ENCODE results near the gene MGMT. TPM values are rescaled to one million over a fixed set of nuclear protein-coding genes. Genes with fewer than 3 reads are reported as not detected.

MGMT gene
- total RNA-seq, 2 donors from 2014 or later, result 28.6 to 33.7 TPM

- H3K27me3 ChIP-seq (ENCODE audit: control insufficient read depth, insufficient read depth, low read length, poor library complexity, severe bottlenecking), result no peaks in the 10 kb centered on the region
Measured at GRCh38 chr10:129589546-129589945, 122.5 kb downstream of the MGMT start.

GRCh38 chr10:129593953-129594352 is 126.9 kb downstream of the MGMT start:
- Mint-ChIP-seq H3K27ac (peak overlapping the region; percentile 81), H3K4me1 (peaks cover 7% of the 10 kb centered on the region), H3K36me3 (ENCODE audit: low read depth) (peaks cover 31% of the 10 kb centered on the region), H3K9me3 (peaks cover 5% of the 10 kb centered on the region), H3K4me3 (no peak overlapping the region), H3K27me3 (ENCODE audit: insufficient read depth) (no peaks in the 10 kb centered on the region)
- no peak for TF ChIP-seq CTCF (conservative IDR thresholded peaks at IDR 0.05)
- Histone ChIP-seq H3K27me3 (ENCODE audit: control insufficient read depth, insufficient read depth, low read length, poor library complexity, severe bottlenecking) (no peaks in the 10 kb centered on the region), H3K4me3 (ENCODE audit: low read length) (no peak overlapping the region), H3K27ac (ENCODE audit: low read depth, low read length) (no peak overlapping the region), H3K9me3 (ENCODE audit: control insufficient read depth, low read length) (no peaks in the 10 kb centered on the region), H3K4me1 (ENCODE audit: control insufficient read depth, insufficient read depth, low read length) (no peaks in the 10 kb centered on the region), H3K9ac (ENCODE audit: extremely low read depth, low read length, poor library complexity, severe bottlenecking) (no peak overlapping the region), H3K36me3 (ENCODE audit: control insufficient read depth, insufficient read depth, low read length) (no peaks in the 10 kb centered on the region)
- peak; percentile 49 for DNase-seq
- 57 to 68% methylated on average over 3 of the region's 3 CpGs for WGBS, 2 experiments (ENCODE audit: insufficient coverage in 1 of 2, insufficient read length in 1 of 2)

More at GRCh38 chr10:129589546-129589945, 122.5 kb downstream of the MGMT start:
- Histone ChIP-seq H3K4me3 (ENCODE audit: low read length) (no peak overlapping the region), H3K9me3 (ENCODE audit: control insufficient read depth, low read length) (peaks cover 25% of the 10 kb centered on the region), H3K4me1 (ENCODE audit: control insufficient read depth, insufficient read depth, low read length) (no peaks in the 10 kb centered on the region), H3K36me3 (ENCODE audit: control insufficient read depth, insufficient read depth, low read length) (no peaks in the 10 kb centered on the region), H3K27ac (ENCODE audit: low read depth, low read length) (no peak overlapping the region), H3K9ac (ENCODE audit: extremely low read depth, low read length, poor library complexity, severe bottlenecking) (no peak overlapping the region)
- Mint-ChIP-seq H3K4me1 (peaks cover 7% of the 10 kb centered on the region), H3K27ac (no peak overlapping the region), H3K27me3 (ENCODE audit: insufficient read depth) (no peaks in the 10 kb centered on the region), H3K4me3 (no peak overlapping the region), H3K9me3 (peaks cover 40% of the 10 kb centered on the region), H3K36me3 (ENCODE audit: low read depth) (peaks cover 49% of the 10 kb centered on the region)
- peak; percentile 36 for DNase-seq
- TF ChIP-seq CTCF (conservative IDR thresholded peaks at IDR 0.05), result no peak
- 91 to 93% methylated on average over 5 to 9 of the region's 9 CpGs for WGBS, 2 experiments (ENCODE audit: insufficient coverage in 1 of 2, insufficient read length in 1 of 2)

- Histone ChIP-seq H3K27me3 (ENCODE audit: control insufficient read depth, insufficient read depth, low read length, poor library complexity, severe bottlenecking) (no peaks in the 10 kb centered on the region), H3K9ac (ENCODE audit: extremely low read depth, low read length, poor library complexity, severe bottlenecking) (no peak overlapping the region), H3K9me3 (ENCODE audit: control insufficient read depth, low read length) (no peaks in the 10 kb centered on the region), H3K4me3 (ENCODE audit: low read length) (no peak overlapping the region), H3K27ac (ENCODE audit: low read depth, low read length) (no peak overlapping the region), H3K36me3 (ENCODE audit: control insufficient read depth, insufficient read depth, low read length) (no peaks in the 10 kb centered on the region), H3K4me1 (ENCODE audit: control insufficient read depth, insufficient read depth, low read length) (no peaks in the 10 kb centered on the region)
- 93 to 96% methylated on average over 6 to 15 of the region's 15 CpGs for whole genome bisulfite sequencing, 2 experiments (ENCODE audit: insufficient coverage in 1 of 2, insufficient read length in 1 of 2)
- peaks cover 7% of the 10 kb centered on the region for H3K4me1 Mint-ChIP-seq
- H3K36me3 Mint-ChIP-seq (ENCODE audit: low read depth), result peaks cover 24% of the 10 kb centered on the region
- no peak for TF ChIP-seq CTCF (conservative IDR thresholded peaks at IDR 0.05)
- H3K27me3 Mint-ChIP-seq (ENCODE audit: insufficient read depth), result no peaks in the 10 kb centered on the region
- H3K27ac Mint-ChIP-seq, result no peak overlapping the region
- peak; percentile 15 for DNase-seq
- H3K9me3 Mint-ChIP-seq, result no peaks in the 10 kb centered on the region
- H3K4me3 Mint-ChIP-seq, result no peak overlapping the region
Measured at GRCh38 chr10:129594811-129595210, 127.8 kb downstream of the MGMT start.

Data from endodermal cell (in vitro differentiated cells).